ENCODE results near the gene ACOT8. TPM values are rescaled to one million over a fixed set of nuclear protein-coding genes. Genes with fewer than 3 reads are reported as not detected.
"Not testable (repeated sequence)": the region's sequence is repeated elsewhere in the genome, so short reads cannot be mapped to it uniquely, and the experiment has no call there.

The ACOT8 gene
- total RNA-seq, 1 experiment from 2014 or later = 38.1 TPM

DNA sequence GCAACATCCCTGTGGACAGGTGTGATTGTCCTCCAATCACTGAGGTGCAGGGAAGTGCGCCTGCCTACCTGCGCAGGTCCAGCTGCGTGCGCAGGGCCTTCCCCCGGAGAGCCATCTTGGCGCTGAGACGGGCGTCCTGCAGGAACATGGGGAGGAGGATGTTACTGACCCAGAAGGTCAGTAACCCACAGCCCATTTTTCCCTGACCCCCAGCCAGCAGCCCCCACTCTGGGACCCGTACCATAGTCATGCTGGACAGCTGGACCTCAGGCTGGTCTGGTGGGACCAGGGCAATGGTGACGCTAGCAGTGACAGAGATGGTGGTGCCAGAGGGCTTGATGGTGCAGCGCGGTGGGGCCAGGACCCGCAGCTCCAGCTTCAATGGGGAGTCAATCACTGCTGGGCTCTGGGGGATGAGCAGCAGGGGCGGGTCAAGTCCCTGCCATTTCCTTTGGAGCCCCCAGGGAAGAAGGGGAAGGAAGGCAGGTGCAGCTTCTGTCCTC is 45.1 kb upstream of the ACOT8 start (continued):
- no peak for TF ChIP-seq TEAD4 (CRISPR knock-in tag; IDR thresholded peaks at IDR 0.05)
- TF ChIP-seq GABPB1 (CRISPR knock-in tag; IDR thresholded peaks at IDR 0.05) = no peak

DNA sequence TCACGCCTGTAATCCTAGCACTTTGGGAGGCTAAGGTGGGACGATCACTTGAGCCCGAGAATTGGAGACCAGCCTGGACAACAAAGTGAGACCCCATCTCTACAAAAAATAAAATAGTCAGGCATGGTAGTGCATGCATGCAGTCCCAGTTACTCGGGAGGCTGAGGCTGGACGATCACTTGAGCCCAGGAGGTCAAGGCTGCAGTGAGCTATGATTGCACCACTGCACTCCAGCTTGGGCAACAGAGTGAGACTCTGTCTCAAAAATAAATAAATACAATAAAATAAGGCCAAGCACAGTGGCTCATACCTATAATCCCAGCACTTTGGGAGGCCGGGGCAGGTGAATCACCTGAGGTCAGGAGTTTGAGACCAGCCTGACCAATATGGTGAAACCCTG is 44.1 kb upstream of the ACOT8 start:
- POLR2A ChIA-PET; DNase-seq (ENCODE audit: low spot score); H3K27ac Mint-ChIP-seq; H3K4me3 Mint-ChIP-seq; H3K27me3 Mint-ChIP-seq (ENCODE audit: low read depth); H3K4me1 Mint-ChIP-seq; H3K9me3 Mint-ChIP-seq; ATAC-seq: not testable (repeated sequence)
- peaks cover 62% of the 10 kb centered on the region for H3K36me3 Mint-ChIP-seq
- CTCF ChIA-PET = interaction anchor here (1.2 kb wide), 1 partner anchor 11 kb away, joined by 4 read pairs; the partner anchor contains the start of gene NEURL2

DNA sequence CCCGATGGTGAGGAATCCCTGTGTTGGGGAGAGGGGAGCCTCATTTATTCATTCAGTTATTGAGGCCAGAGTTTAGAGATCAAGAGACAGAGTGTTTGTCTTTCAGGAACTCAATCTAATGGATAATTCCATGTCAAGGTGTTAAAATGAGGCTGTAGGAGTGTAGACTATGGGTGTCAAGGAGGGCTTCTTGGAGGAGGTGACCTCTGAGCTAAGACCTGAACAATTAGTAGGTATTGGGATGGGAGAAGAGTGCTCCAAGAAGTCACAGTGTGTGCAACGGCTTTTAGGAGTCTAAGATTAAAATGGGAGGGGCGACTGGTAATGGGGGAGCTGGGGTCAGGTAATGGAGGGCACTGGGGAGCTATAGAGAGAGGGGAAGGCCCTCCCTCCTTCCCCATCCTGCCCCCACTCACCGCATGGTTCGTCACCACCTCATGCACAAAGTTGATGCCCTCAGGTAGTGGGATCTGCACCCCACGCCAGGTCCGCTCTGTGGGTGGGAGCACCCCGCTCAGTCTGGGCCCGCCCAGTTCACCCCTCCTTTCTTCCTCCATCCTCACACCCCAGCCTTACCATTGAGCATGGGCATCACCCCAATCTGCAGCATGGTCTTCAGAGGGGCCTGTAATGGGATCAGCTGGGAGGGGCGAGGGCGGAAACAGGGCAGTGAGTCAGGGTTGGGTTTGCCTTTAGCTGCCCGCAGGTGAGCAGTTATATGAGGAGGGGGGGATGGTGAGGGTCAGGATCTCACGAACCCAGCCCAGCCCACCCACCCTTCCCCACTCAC is 42.0 kb upstream of the ACOT8 start:
- Mint-ChIP-seq H3K4me3 (no peak overlapping the region), H3K9me3 (no peaks in the 10 kb centered on the region), H3K36me3 (peaks cover 44% of the 10 kb centered on the region), H3K27me3 (ENCODE audit: low read depth) (no peaks in the 10 kb centered on the region), H3K27ac (no peak overlapping the region), H3K4me1 (no peaks in the 10 kb centered on the region)
- ChIA-PET POLR2A (interaction anchor here (0.7 to 1.5 kb wide), 2 partner anchors 35 to 50 kb away, joined by 3 to 5 read pairs; no protein-coding TSS in a partner anchor), CTCF (interaction anchor here (1.4 kb wide), 1 partner anchor 9 kb away, joined by 8 read pairs; no protein-coding TSS in a partner anchor)
- ATAC-seq (no peak), DNase-seq (ENCODE audit: low spot score) (no peak)
- TF ChIP-seq, protein P1, sequence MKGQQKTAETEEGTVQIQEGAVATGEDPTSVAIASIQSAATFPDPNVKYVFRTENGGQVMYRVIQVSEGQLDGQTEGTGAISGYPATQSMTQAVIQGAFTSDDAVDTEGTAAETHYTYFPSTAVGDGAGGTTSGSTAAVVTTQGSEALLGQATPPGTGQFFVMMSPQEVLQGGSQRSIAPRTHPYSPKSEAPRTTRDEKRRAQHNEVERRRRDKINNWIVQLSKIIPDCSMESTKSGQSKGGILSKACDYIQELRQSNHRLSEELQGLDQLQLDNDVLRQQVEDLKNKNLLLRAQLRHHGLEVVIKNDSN (CRISPR knock-in tag; IDR thresholded peaks at IDR 0.05) = no peak
- TF ChIP-seq, protein P2, sequence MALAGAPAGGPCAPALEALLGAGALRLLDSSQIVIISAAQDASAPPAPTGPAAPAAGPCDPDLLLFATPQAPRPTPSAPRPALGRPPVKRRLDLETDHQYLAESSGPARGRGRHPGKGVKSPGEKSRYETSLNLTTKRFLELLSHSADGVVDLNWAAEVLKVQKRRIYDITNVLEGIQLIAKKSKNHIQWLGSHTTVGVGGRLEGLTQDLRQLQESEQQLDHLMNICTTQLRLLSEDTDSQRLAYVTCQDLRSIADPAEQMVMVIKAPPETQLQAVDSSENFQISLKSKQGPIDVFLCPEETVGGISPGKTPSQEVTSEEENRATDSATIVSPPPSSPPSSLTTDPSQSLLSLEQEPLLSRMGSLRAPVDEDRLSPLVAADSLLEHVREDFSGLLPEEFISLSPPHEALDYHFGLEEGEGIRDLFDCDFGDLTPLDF (CRISPR knock-in tag; IDR thresholded peaks at IDR 0.05) = no peak
- no peak for TF ChIP-seq GABPB1 (CRISPR knock-in tag; IDR thresholded peaks at IDR 0.05)
- TF ChIP-seq, protein P3, sequence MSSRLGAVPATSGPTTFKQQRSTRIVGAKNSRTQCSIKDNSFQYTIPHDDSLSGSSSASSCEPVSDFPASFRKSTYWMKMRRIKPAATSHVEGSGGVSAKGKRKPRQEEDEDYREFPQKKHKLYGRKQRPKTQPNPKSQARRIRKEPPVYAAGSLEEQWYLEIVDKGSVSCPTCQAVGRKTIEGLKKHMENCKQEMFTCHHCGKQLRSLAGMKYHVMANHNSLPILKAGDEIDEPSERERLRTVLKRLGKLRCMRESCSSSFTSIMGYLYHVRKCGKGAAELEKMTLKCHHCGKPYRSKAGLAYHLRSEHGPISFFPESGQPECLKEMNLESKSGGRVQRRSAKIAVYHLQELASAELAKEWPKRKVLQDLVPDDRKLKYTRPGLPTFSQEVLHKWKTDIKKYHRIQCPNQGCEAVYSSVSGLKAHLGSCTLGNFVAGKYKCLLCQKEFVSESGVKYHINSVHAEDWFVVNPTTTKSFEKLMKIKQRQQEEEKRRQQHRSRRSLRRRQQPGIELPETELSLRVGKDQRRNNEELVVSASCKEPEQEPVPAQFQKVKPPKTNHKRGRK (CRISPR knock-in tag; IDR thresholded peaks at IDR 0.05; ENCODE audit: borderline replicate concordance) = no peak
- no peak for TF ChIP-seq GTF2I (CRISPR knock-in tag; conservative IDR thresholded peaks at IDR 0.05)
- TF ChIP-seq MYBL2 (CRISPR knock-in tag; IDR thresholded peaks at IDR 0.05) = no peak
- no peak for TF ChIP-seq PRRX2 (CRISPR knock-in tag; IDR thresholded peaks at IDR 0.05)
- no peak for TF ChIP-seq SP1 (CRISPR knock-in tag; conservative IDR thresholded peaks at IDR 0.05)
- no peak for TF ChIP-seq OVOL2 (CRISPR knock-in tag; IDR thresholded peaks at IDR 0.05; ENCODE audit: borderline replicate concordance)
- TF ChIP-seq FOXK1 (CRISPR knock-in tag; IDR thresholded peaks at IDR 0.05) = no peak
- TF ChIP-seq JAZF1 (CRISPR knock-in tag; IDR thresholded peaks at IDR 0.05) = no peak
- TF ChIP-seq SOX15 (CRISPR knock-in tag; IDR thresholded peaks at IDR 0.05) = no peak
- no peak for TF ChIP-seq ZNF396 (CRISPR knock-in tag; IDR thresholded peaks at IDR 0.05; ENCODE audit: borderline replicate concordance)
- no peak for TF ChIP-seq ZNF232 (CRISPR knock-in tag; IDR thresholded peaks at IDR 0.05)
- no peak for TF ChIP-seq IRF2 (CRISPR knock-in tag; IDR thresholded peaks at IDR 0.05; ENCODE audit: borderline replicate concordance, low read depth)
- no peak for TF ChIP-seq ZNF671 (CRISPR knock-in tag; IDR thresholded peaks at IDR 0.05)
- no peak for TF ChIP-seq ZBTB21 (CRISPR knock-in tag; IDR thresholded peaks at IDR 0.05; ENCODE audit: borderline replicate concordance)
